ENCODE measurements around the gene PDIK1L.

The PDIK1L gene

GRCh38 chr1:26111530-26112406 is at the start of gene PDIK1L:
Gene PDIK1L (plus strand): TSS chr1:26111824. CDS start chr1:26114309, 2,485 bp downstream.
- TF ChIP-seq Cebpa-rat (IDR thresholded peaks at IDR 0.05): no peak
- peak within 1 kb of the TSS; percentile 83 to 96 (median 93) for H3K27ac ChIP-seq
- no peaks in the 10 kb centered on the region for H4K20me1 ChIP-seq
- peaks cover 17 to 33% (median 27%) of the 10 kb centered on the region in 11 experiments; a peak in 21 of 22 replicates for H3K36me3 ChIP-seq
- H3K27me3 ChIP-seq: no peaks in the 10 kb centered on the region; a peak in 1 of 22 replicates
- peak within 1 kb of the TSS; percentile 87 to 97 (median 92) for H3K9ac ChIP-seq
- H3K9me3 ChIP-seq (replicated peaks in 1 of 11): no peaks in the 10 kb centered on the region
- peaks cover 16 to 26% (median 19%) of the 10 kb centered on the region in 10 experiments for H3K4me1 ChIP-seq
- H3K4me2 ChIP-seq: peak within 1 kb of the TSS; percentile 75 to 99 (median 96)
- H3K4me3 ChIP-seq: peak within 1 kb of the TSS; percentile 84 to 98 (median 92)

- no peaks in the 10 kb centered on the region for H3K4me1 ChIP-seq
- H3K4me3 ChIP-seq: no peak overlapping the region
- no peaks in the 10 kb centered on the region for H3K9me3 ChIP-seq (replicated peaks in 1 of 11)
- no peaks in the 10 kb centered on the region for H4K20me1 ChIP-seq
- no peaks in the 10 kb centered on the region for H3K27me3 ChIP-seq
- no peaks in the 10 kb centered on the region for H3K36me3 ChIP-seq
- no peak overlapping the region for H3K27ac ChIP-seq
- no peak overlapping the region for H3K9ac ChIP-seq
- TF ChIP-seq Cebpa-rat (IDR thresholded peaks at IDR 0.05): no peak
- no peak overlapping the region for H3K4me2 ChIP-seq
Measured at GRCh38 chr1:26064553-26064952, 47.1 kb upstream of the PDIK1L start.

GRCh38 chr1:26066160-26066559 is 45.5 kb upstream of the PDIK1L start:
- no peaks in the 10 kb centered on the region for H3K9me3 ChIP-seq (replicated peaks in 1 of 11)
- no peaks in the 10 kb centered on the region for H3K27me3 ChIP-seq
- no peaks in the 10 kb centered on the region for H3K36me3 ChIP-seq
- no peaks in the 10 kb centered on the region for H4K20me1 ChIP-seq
- H3K9ac ChIP-seq: no peak overlapping the region
- no peak overlapping the region for H3K4me2 ChIP-seq
- no peak for TF ChIP-seq Cebpa-rat (IDR thresholded peaks at IDR 0.05)
- no peak overlapping the region for H3K27ac ChIP-seq
- no peaks in the 10 kb centered on the region for H3K4me1 ChIP-seq
- no peak overlapping the region for H3K4me3 ChIP-seq

DNA sequence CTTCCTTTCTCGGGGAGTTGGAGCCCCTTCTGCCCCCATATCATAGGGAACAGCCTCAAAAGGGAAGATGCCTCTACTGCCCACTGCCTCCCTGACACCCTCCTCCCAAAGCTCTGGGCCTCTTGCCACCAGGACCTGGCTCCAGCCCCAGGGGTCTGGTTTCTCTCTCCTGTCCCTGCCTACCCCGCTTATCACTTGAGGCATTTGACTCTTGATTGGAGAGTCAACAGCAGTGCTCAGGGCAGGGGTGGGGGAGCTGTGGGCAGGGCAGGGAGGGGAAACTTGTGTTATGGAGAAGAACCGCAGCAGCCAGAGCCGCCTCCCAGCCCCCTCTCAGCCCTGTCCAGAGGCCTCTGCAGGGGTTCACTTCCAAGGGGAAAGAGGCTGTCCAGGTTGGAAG is 44.8 kb upstream of the PDIK1L start:
- no peak overlapping the region for H3K9ac ChIP-seq
- H3K4me1 ChIP-seq: no peaks in the 10 kb centered on the region
- no peaks in the 10 kb centered on the region for H3K27me3 ChIP-seq
- no peaks in the 10 kb centered on the region for H3K36me3 ChIP-seq
- no peak overlapping the region for H3K27ac ChIP-seq
- no peaks in the 10 kb centered on the region for H4K20me1 ChIP-seq
- H3K4me2 ChIP-seq: no peak overlapping the region
- no peak overlapping the region for H3K4me3 ChIP-seq
- no peaks in the 10 kb centered on the region for H3K9me3 ChIP-seq (replicated peaks in 1 of 11)
- no peak for TF ChIP-seq Cebpa-rat (IDR thresholded peaks at IDR 0.05)

- H3K27me3 ChIP-seq: no peaks in the 10 kb centered on the region
- no peak within 1 kb of the TSS for H3K9ac ChIP-seq
- no peak for TF ChIP-seq Cebpa-rat (IDR thresholded peaks at IDR 0.05)
Measured at GRCh38 chr1:26067432-26067911, 44.2 kb upstream of the PDIK1L start, which contains the start of gene TRIM63. Gene TRIM63 (minus strand): TSS chr1:26067630. CDS start chr1:26067494, 136 bp downstream.

GRCh38 chr1:26069941-26070295 is 41.7 kb upstream of the PDIK1L start:
- no peak overlapping the region for H3K4me2 ChIP-seq
- H3K36me3 ChIP-seq: no peaks in the 10 kb centered on the region
- no peaks in the 10 kb centered on the region for H4K20me1 ChIP-seq
- no peak for TF ChIP-seq Cebpa-rat (IDR thresholded peaks at IDR 0.05)
- 0 out of 20 replicates have a peak, but pooled peaks cover 0 to 2% (median 0%) of the 10 kb centered on the region in 10 experiments for H3K4me1 ChIP-seq
- no peaks in the 10 kb centered on the region for H3K27me3 ChIP-seq
- no peak overlapping the region for H3K4me3 ChIP-seq
- no peaks in the 10 kb centered on the region for H3K9me3 ChIP-seq (replicated peaks in 1 of 11)
- no peak overlapping the region for H3K27ac ChIP-seq
- H3K9ac ChIP-seq: no peak overlapping the region

More at GRCh38 chr1:26067432-26067911, 44.2 kb upstream of the PDIK1L start, which contains the start of gene TRIM63:
- Histone ChIP-seq H3K4me1 (no peaks in the 10 kb centered on the region), H4K20me1 (no peaks in the 10 kb centered on the region), H3K4me3 (no peak within 1 kb of the TSS), H3K9me3 (replicated peaks in 1 of 11) (no peaks in the 10 kb centered on the region), H3K36me3 (no peaks in the 10 kb centered on the region), H3K27ac (no peak within 1 kb of the TSS), H3K4me2 (no peak within 1 kb of the TSS)

DNA sequence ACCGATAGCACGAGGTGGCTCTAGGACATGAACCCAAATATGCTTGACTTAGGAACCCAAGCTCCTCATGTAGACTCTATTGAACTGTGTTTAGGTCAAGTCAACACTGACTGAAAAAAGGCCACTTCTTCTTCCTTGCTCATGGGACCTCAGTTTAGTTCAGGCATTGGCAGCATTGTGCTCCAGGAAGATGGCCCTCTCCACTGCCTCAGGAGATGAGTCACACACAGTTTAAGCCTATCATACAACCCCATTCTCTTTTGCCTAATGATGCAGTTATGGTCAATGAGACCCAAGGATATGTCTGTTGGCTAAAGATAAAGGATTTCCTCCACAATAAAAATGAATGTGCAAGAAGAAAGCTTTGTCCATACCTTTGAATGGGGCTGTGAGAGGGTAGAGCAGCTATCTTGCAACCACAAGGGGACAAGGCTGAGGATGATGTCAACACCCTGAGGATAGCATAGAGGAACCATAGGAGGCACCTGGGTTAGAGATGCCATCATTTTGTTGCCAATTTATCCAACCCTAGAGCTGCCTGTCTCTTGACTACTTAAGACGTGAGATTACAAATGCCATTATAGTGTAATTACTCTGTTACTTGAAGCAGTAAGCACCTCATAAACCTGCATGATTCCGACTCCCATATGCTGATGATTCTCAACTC is 41.2 kb upstream of the PDIK1L start:
- Histone ChIP-seq H3K27me3 (no peaks in the 10 kb centered on the region), H3K4me1 (peaks cover 0 to 7% (median 1%) of the 10 kb centered on the region in 10 experiments; a peak in 12 of 20 replicates), H3K36me3 (no peaks in the 10 kb centered on the region), H3K9ac (no peak overlapping the region), H4K20me1 (no peaks in the 10 kb centered on the region), H3K27ac (no peak overlapping the region), H3K4me3 (no peak overlapping the region), H3K4me2 (no peak overlapping the region), H3K9me3 (replicated peaks in 1 of 11) (no peaks in the 10 kb centered on the region)
- no peak for TF ChIP-seq Cebpa-rat (IDR thresholded peaks at IDR 0.05)

- no peak overlapping the region for H3K9ac ChIP-seq
- H3K27me3 ChIP-seq: no peaks in the 10 kb centered on the region
- no peak overlapping the region for H3K4me2 ChIP-seq
Measured at GRCh38 chr1:26070963-26071342, 40.7 kb upstream of the PDIK1L start.

DNA sequence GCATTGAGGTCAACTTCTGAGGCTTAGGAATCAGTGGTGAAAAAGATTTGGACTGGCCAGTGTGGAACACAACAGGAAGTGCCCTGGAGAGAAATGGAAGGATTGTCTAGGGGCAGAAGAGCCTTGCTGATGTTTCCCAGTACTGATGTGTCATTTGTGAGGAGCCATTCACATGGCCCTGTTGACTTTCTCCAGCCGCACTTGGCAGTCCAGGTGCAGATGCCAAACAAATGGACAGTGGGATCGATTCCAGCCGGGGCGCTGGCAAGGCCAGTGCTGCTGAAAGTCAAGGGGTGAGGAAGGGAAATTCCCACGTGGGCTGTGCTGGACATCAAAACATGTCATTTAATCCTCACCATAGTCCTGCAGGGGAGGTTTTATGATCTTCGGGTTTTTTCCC is 39.3 kb upstream of the PDIK1L start:
- Histone ChIP-seq H3K36me3 (no peaks in the 10 kb centered on the region), H4K20me1 (no peaks in the 10 kb centered on the region), H3K4me3 (no peak overlapping the region), H3K27ac (no peak overlapping the region), H3K27me3 (no peaks in the 10 kb centered on the region), H3K4me1 (peaks cover 0 to 13% (median 8%) of the 10 kb centered on the region in 10 experiments; a peak in 16 of 20 replicates), H3K9me3 (replicated peaks in 1 of 11) (no peaks in the 10 kb centered on the region), H3K9ac (no peak overlapping the region), H3K4me2 (no peak overlapping the region)
- no peak for TF ChIP-seq Cebpa-rat (IDR thresholded peaks at IDR 0.05)

More at GRCh38 chr1:26070963-26071342, 40.7 kb upstream of the PDIK1L start:
- no peak for TF ChIP-seq Cebpa-rat (IDR thresholded peaks at IDR 0.05)
- Histone ChIP-seq H3K9me3 (replicated peaks in 1 of 11) (no peaks in the 10 kb centered on the region), H3K36me3 (no peaks in the 10 kb centered on the region), H3K4me1 (peaks cover 0 to 12% (median 6%) of the 10 kb centered on the region in 10 experiments; a peak in 16 of 20 replicates), H4K20me1 (no peaks in the 10 kb centered on the region), H3K4me3 (no peak overlapping the region), H3K27ac (no peak overlapping the region)
